ENCODE measurements around the gene LIMD2. TPM values are rescaled to one million over a fixed set of nuclear protein-coding genes. Genes with fewer than 3 reads are reported as not detected.

LIMD2 gene
- total RNA-seq, 1 experiment from 2014 or later = 15.3 TPM

DNA sequence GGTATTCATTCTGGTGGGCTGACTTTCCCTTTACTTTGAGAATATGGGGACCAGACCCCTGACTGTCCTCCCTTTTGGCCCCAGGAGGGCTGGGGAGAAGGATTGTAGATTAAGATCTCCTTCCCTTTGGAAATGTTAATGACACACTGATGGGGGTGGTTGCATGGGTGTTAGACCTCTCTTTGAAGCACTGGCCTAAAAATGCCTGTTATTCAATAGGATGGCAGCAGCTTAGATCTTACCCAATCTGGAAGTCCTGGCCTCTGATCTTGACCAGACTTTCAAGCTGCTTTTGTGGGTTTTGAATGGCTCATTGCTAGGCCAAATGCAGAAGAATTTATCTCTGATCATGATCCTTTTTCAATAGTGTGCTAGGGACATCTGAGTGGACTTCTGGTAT is 52.0 kb downstream of the LIMD2 start:
- ChIA-PET CTCF (no interaction called here), POLR2A (no interaction called here)
- no peaks in the 10 kb centered on the region for H3K27me3 ChIP-seq (ENCODE audit: control insufficient read depth, insufficient read depth, low read length)
- DNase-seq (ENCODE audit: low read depth, low spot score) (no peak), ATAC-seq (no peak)
- intact Hi-C loops (cut with micrococcal nuclease; ENCODE audit: unreplicated experiment) = no loop called here
- no peaks in the 10 kb centered on the region for H3K36me3 ChIP-seq (ENCODE audit: control insufficient read depth, insufficient read depth, low read length)
- TF ChIP-seq, protein P1, sequence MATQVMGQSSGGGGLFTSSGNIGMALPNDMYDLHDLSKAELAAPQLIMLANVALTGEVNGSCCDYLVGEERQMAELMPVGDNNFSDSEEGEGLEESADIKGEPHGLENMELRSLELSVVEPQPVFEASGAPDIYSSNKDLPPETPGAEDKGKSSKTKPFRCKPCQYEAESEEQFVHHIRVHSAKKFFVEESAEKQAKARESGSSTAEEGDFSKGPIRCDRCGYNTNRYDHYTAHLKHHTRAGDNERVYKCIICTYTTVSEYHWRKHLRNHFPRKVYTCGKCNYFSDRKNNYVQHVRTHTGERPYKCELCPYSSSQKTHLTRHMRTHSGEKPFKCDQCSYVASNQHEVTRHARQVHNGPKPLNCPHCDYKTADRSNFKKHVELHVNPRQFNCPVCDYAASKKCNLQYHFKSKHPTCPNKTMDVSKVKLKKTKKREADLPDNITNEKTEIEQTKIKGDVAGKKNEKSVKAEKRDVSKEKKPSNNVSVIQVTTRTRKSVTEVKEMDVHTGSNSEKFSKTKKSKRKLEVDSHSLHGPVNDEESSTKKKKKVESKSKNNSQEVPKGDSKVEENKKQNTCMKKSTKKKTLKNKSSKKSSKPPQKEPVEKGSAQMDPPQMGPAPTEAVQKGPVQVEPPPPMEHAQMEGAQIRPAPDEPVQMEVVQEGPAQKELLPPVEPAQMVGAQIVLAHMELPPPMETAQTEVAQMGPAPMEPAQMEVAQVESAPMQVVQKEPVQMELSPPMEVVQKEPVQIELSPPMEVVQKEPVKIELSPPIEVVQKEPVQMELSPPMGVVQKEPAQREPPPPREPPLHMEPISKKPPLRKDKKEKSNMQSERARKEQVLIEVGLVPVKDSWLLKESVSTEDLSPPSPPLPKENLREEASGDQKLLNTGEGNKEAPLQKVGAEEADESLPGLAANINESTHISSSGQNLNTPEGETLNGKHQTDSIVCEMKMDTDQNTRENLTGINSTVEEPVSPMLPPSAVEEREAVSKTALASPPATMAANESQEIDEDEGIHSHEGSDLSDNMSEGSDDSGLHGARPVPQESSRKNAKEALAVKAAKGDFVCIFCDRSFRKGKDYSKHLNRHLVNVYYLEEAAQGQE (IDR thresholded peaks at IDR 0.05; ENCODE audit: insufficient read depth in 1 of 2, low read depth in 2 of 2, low read length in 1 of 2) = no peak
- TF ChIP-seq POLR2AphosphoS5 (IDR thresholded peaks at IDR 0.05; ENCODE audit: low read depth, low read length) (no peak), TCF7L2 (IDR thresholded peaks at IDR 0.05; ENCODE audit: low read depth, low read length) (no peak), CTCF (IDR thresholded peaks at IDR 0.05) (no peak), SIN3A (IDR thresholded peaks at IDR 0.05; ENCODE audit: borderline replicate concordance, insufficient read depth, low read depth, low read length) (no peak)
- no peaks in the 10 kb centered on the region for H3K9me3 ChIP-seq (ENCODE audit: control insufficient read depth, insufficient read depth, low read depth, low read length)
- H3K27ac ChIP-seq (ENCODE audit: low read length) = no peak overlapping the region
- BruUV-seq (replicated peaks) = no TSS peak
- H3K4me1 ChIP-seq (ENCODE audit: control insufficient read depth, insufficient read depth, low read length) = no peaks in the 10 kb centered on the region
- no peak overlapping the region for H3K4me3 ChIP-seq (ENCODE audit: low read depth in 2 of 2, low read length in 2 of 2)
- in situ Hi-C loops (cut with HindIII; ENCODE audit: low pct_unique_long_range_greater_than_20kb, low sequenced_read_pairs) = no loop called here

- TF ChIP-seq CTCF (IDR thresholded peaks at IDR 0.05) (no peak), POLR2AphosphoS5 (IDR thresholded peaks at IDR 0.05; ENCODE audit: low read depth, low read length) (no peak), TCF7L2 (IDR thresholded peaks at IDR 0.05; ENCODE audit: low read depth, low read length) (no peak), SIN3A (IDR thresholded peaks at IDR 0.05; ENCODE audit: borderline replicate concordance, insufficient read depth, low read depth, low read length) (no peak)
- TF ChIP-seq, protein P1 (IDR thresholded peaks at IDR 0.05; ENCODE audit: insufficient read depth in 1 of 2, low read depth in 2 of 2, low read length in 1 of 2) = no peak
- Histone ChIP-seq H3K36me3 (ENCODE audit: control insufficient read depth, insufficient read depth, low read length) (no peaks in the 10 kb centered on the region), H3K27me3 (ENCODE audit: control insufficient read depth, insufficient read depth, low read length) (no peaks in the 10 kb centered on the region), H3K27ac (ENCODE audit: low read length) (no peak overlapping the region), H3K4me1 (ENCODE audit: control insufficient read depth, insufficient read depth, low read length) (no peaks in the 10 kb centered on the region), H3K9me3 (ENCODE audit: control insufficient read depth, insufficient read depth, low read depth, low read length) (no peaks in the 10 kb centered on the region), H3K4me3 (ENCODE audit: low read depth in 2 of 2, low read length in 2 of 2) (no peak overlapping the region)
- CTCF ChIA-PET = no interaction called here
- POLR2A ChIA-PET = no interaction called here
- no peak for DNase-seq (ENCODE audit: low read depth, low spot score)
- in situ Hi-C loops (cut with HindIII; ENCODE audit: low pct_unique_long_range_greater_than_20kb, low sequenced_read_pairs) = no loop called here
- no TSS peak for BruUV-seq (replicated peaks)
- no peak for ATAC-seq
- intact Hi-C loops (cut with micrococcal nuclease; ENCODE audit: unreplicated experiment) = no loop called here
Observed at GRCh38 chr17:63647065-63647725, 52.7 kb downstream of the LIMD2 start.

Data from Panc1 (cell line).